Measurements from ENCODE around the gene TMPRSS5.

The TMPRSS5 gene

GRCh38 chr11:113664981-113665710 lies 41.0 kb downstream of the TMPRSS5 start:
- DNase-seq, result no peak

DNA sequence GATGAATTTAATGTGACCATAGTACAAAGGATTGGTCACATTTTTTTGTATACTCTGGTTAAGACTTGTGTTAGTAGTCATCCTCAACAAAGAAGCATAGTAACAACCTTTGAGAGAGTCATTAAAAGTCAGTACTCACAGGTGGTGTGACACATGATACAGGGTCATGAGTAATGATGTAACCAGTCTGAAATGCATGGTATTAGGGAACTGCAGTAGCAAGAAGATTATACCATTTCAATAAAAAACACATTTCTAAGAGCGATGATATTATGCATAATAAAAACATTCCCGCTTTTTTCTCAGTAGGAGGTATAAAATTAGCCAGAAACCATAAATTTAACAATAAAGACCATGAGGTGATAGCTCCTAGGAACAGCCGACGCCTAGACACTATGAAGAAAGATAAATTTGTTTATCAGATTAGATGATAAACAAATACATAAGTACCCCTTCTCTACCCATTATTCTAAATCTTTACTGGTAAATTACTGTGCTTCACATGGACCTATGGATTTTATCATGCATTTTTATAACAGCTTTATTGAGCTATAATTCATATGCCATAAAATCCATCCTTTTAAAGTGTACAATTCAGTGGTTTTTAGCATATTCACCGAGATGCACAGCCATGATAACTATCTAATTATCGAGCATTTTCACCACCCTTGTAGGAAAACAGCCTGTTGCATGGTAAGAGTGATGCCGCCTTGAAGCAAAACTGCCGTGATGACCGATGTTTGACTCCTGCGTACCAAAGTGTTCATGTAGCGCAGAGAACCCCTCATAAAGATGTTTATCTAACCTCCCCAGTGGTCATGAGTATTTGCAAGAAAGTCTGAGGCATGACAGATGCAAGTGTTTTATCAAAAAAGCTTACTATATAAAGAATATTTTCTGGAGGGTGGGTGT lies 41.8 kb downstream of the TMPRSS5 start:
- DNase-seq, result no peak

GRCh38 chr11:113663567-113663966 lies 42.5 kb downstream of the TMPRSS5 start:
- no peak for DNase-seq

DNA sequence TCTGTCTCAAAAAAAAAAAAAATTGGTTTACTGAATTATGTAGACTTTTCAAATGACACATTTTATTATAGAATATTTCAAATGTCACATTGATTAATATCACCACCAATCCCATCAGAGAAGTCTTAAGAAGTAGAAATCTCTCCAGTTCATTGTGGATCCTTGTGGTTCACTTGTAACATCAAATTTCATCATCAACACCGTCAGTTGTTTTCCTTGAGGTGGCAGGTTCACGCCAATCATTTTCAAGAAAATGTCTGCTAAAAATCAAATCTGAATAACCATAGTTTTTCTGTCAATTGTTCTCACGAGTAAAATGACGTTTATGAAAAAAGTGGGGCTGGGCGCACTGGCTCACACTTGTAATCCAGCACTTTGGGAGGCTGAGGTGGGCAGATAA lies 50.3 kb downstream of the TMPRSS5 start:
- DNase-seq, result no peak

- DNase-seq, result no peak
Observed at GRCh38 chr11:113651023-113651422, 55.1 kb downstream of the TMPRSS5 start.

- DNase-seq, result no peak
Observed at GRCh38 chr11:113649311-113649710, 56.8 kb downstream of the TMPRSS5 start.

- DNase-seq, result no peak
Observed at GRCh38 chr11:113647856-113648255, 58.3 kb downstream of the TMPRSS5 start.

- DNase-seq, result no peak
Observed at GRCh38 chr11:113647108-113647507, 59.0 kb downstream of the TMPRSS5 start.

- no peak for DNase-seq
Observed at GRCh38 chr11:113645593-113646349, 60.3 kb downstream of the TMPRSS5 start.

DNA sequence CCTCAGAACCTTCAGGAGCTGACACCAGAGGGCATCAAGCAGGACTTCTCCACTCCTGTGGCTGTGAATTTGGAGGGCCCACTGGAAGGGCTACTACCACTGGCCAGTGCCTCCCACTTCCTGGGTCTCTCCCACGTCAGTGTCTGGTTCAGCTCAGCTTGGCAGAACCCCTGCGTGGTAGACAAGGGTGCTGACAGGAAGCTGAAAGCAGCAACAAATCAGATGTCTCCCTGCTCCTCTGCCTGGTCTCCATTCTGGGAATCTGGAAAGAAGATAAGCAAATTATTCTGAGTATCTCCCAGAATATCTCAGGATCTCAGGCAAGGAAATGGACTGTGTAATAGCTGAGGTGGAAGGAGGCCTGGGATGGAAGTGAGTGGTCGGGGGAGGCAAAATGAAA lies 61.5 kb downstream of the TMPRSS5 start:
- no peak for DNase-seq

- DNase-seq, result no peak
Observed at GRCh38 chr11:113643701-113644100, 62.4 kb downstream of the TMPRSS5 start.

DNA sequence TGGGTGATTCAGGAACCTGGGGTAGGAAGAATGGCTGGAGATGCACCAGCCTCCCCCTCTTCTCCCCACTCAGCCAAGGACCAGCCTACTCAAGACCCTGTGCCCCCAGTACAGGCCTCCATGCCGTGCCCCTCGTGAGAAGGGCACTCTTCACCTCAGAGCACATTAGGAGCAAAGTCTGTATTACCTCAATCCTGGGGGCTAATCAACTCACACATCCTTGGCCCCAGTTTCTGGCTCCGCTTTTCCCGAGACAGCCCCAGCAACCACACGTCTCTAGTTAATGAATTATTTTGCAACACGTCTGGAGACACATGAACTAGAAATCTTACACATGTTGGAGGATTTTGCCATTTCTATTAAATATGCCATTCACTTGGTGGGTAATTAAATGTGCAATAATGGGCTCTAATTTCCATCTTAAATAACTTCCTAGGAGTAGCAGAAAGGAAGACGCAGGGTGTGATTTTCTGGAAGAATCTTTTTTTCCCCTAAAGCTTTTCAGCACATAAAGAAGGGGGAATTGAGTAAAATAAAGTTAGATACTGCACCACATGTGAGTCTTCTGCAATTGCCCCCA lies 63.0 kb downstream of the TMPRSS5 start:
- DNase-seq, result no peak

DNA sequence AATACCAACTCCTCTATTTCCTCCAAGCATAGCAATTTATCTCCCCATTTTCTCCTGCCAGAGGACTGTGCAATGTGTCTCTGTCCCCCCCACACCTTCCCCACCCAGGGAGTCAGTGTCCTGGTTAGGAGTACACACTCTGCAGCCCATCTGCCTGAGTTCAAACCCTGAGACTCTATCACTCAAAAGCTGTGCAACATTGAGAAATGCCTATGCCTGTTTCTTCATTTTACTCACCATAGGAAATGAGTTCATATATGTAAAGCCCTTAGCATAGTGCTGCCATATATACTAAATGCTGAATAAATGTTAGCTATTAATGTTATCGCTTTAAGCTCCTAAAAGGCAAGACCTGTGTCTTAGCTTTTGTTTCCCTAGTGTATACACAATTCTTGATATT lies 64.0 kb downstream of the TMPRSS5 start:
- DNase-seq, result no peak

DNA sequence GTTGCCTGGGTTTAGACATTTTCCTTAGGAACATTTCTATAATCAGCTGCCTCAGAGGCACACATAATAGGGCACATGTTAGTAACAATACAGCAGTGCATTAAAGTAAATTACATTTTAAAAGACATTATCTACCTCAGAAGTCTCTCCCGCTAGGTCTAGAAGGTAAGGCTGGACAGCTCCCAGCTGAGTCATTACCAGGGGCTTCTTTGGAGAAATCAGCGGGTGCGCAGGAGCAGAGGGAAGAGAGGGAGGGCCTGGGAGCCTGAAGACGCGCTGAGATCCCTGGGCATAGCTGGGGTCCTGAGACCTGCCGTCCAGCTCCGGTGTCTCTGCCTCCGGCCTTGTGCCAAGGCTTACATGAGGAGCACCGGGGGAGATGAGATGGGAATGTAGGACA lies 67.7 kb downstream of the TMPRSS5 start:
- no peak for DNase-seq

DNA sequence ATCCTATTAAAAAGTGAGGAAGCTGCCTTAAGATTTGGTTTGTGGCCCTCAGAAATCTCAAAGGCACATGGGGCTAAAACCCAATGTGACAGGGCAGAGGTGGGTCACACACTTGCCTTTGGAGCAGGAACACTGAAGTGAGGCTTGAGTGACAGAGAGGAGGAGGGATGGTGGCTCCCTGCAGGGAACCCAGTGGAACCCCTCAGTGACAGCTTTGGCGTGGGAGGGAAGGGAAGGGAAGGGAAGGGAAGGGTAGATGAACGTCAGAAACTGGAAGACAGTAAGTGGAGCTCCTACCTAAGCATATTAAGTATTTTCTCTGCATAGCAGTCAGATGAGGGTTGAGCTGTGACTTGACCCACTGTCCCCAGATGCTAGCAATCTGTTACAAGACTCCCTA lies 68.5 kb downstream of the TMPRSS5 start:
- no peak for DNase-seq

Data from 8988T (cell line).